ENCODE results near the gene LOX. TPM values are rescaled to one million over a fixed set of nuclear protein-coding genes. Genes with fewer than 3 reads are reported as not detected.
A peak's percentile ranks its signal among the peaks of the same experiment; 100 is the strongest.

Gene LOX
- total RNA-seq, 1 experiment from 2014 or later, result 0.79 TPM

DNA sequence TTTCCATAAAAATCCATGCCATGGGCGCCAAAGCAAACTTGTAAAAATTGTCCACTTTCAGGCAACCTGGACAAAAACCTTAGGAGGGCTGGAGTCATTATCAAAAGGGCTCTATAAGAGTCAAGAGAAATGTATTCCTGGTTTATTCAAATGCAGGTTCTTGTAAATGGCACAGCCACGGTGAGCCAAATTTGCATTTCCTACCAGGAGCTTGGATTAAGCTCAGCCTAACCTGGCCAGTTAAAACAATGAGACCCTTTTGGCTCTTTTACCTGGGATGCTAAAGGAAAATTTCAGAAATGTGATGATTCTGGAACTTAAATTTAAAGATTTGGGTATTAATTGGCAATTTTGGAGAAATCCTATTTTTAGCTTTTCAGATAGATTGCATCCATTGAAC, 42.4 kb upstream of the LOX start:
- Histone ChIP-seq H3K14ac (ENCODE audit: insufficient read depth, low read length) (no peak overlapping the region), H3K27ac (ENCODE audit: insufficient read length, low read depth, low read length) (no peak overlapping the region), H3K79me1 (ENCODE audit: insufficient read depth, low read depth, low read length, poor library complexity, severe bottlenecking) (no peaks in the 10 kb centered on the region), H2BK15ac (ENCODE audit: low read depth, low read length) (no peak overlapping the region), H2BK20ac (ENCODE audit: low read depth, low read length, poor library complexity, severe bottlenecking) (no peak overlapping the region), H2AFZ (ENCODE audit: low read length) (no peak overlapping the region), H3K9ac (ENCODE audit: extremely low read depth, insufficient read length, low read length) (no peak overlapping the region), H3K4ac (ENCODE audit: low read depth, low read length) (no peak overlapping the region), H3K27me3 (ENCODE audit: insufficient read depth, low read length) (no peaks in the 10 kb centered on the region), H4K91ac (ENCODE audit: insufficient read length, low read depth, low read length) (no peak overlapping the region), H3K56ac (ENCODE audit: insufficient read length, low read depth, low read length) (no peak overlapping the region), H3K23ac (ENCODE audit: insufficient read length, low read depth, low read length) (no peak overlapping the region), H4K8ac (replicated peaks; ENCODE audit: insufficient read length, low read depth, low read length) (no peak overlapping the region), H2AK5ac (ENCODE audit: insufficient read length, low read length) (no peak overlapping the region), H3K4me1 (ENCODE audit: insufficient read depth, low read length) (peaks cover 7% of the 10 kb centered on the region; the same call in 1 of the 2 replicates), H3K4me2 (ENCODE audit: insufficient read depth, insufficient read length, low read length) (no peak overlapping the region), H3K79me2 (ENCODE audit: insufficient read depth, low read length) (no peaks in the 10 kb centered on the region), H2BK120ac (ENCODE audit: low read depth, low read length, poor library complexity, severe bottlenecking) (no peak overlapping the region), H3T11ph (ENCODE audit: low read length) (no peak overlapping the region), H3K23me2 (ENCODE audit: insufficient read length, low read depth, low read length, poor library complexity, severe bottlenecking) (no peaks in the 10 kb centered on the region), H2BK12ac (ENCODE audit: insufficient read length, low read depth, low read length) (no peak overlapping the region), H4K20me1 (ENCODE audit: control insufficient read depth, insufficient read depth, insufficient read length) (no peaks in the 10 kb centered on the region), H3K18ac (ENCODE audit: insufficient read length, low read depth, low read length) (no peak overlapping the region), H2BK5ac (ENCODE audit: insufficient read length, low read length) (no peak overlapping the region), H4K5ac (ENCODE audit: insufficient read length, low read depth, low read length) (no peak overlapping the region), H3K9me3 (ENCODE audit: control insufficient read depth, low read depth, low read length) (no peaks in the 10 kb centered on the region)
- Mint-ChIP-seq H3K36me3 (ENCODE audit: insufficient read depth in 1 of 3, low read depth in 3 of 3) (no peaks in the 10 kb centered on the region), H3K4me3 (no peak overlapping the region), H3K4me1 (peaks cover 21 to 23% of the 10 kb centered on the region in 2 experiments), H3K27ac (peak overlapping the region in 2 of 3 experiments; percentile 19 to 63; a peak in 1 of 7 replicates), H3K27me3 (ENCODE audit: low read depth) (no peaks in the 10 kb centered on the region), H3K9me3 (no peaks in the 10 kb centered on the region; a peak in 1 of 5 replicates)
- TF ChIP-seq, protein P1, sequence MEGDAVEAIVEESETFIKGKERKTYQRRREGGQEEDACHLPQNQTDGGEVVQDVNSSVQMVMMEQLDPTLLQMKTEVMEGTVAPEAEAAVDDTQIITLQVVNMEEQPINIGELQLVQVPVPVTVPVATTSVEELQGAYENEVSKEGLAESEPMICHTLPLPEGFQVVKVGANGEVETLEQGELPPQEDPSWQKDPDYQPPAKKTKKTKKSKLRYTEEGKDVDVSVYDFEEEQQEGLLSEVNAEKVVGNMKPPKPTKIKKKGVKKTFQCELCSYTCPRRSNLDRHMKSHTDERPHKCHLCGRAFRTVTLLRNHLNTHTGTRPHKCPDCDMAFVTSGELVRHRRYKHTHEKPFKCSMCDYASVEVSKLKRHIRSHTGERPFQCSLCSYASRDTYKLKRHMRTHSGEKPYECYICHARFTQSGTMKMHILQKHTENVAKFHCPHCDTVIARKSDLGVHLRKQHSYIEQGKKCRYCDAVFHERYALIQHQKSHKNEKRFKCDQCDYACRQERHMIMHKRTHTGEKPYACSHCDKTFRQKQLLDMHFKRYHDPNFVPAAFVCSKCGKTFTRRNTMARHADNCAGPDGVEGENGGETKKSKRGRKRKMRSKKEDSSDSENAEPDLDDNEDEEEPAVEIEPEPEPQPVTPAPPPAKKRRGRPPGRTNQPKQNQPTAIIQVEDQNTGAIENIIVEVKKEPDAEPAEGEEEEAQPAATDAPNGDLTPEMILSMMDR (conservative IDR thresholded peaks at IDR 0.05), result no peak
- no CpG with 5 or more reads among the region's 2 CpGs for WGBS (ENCODE audit: extremely low coverage, insufficient read length, low lambda C conversion rate)
- DNase-seq, result no peak
